GM12872 (cell line): ENCODE measurements around the gene YPEL1.

ENCODE experiments used
- TF ChIP-seq, protein P1 (sequence below): IDR thresholded peaks from 3 replicates; pipeline ENCODE4 v1.5.1; 2011; ENCODE audit warnings: low read depth, mild to moderate bottlenecking, low read length, moderate library complexity; ENCODE audit not compliant: insufficient read depth

Gene YPEL1

GRCh38 chr22:21665047-21665851, 70.3 kb downstream of the YPEL1 start:
- TF ChIP-seq, protein P1, sequence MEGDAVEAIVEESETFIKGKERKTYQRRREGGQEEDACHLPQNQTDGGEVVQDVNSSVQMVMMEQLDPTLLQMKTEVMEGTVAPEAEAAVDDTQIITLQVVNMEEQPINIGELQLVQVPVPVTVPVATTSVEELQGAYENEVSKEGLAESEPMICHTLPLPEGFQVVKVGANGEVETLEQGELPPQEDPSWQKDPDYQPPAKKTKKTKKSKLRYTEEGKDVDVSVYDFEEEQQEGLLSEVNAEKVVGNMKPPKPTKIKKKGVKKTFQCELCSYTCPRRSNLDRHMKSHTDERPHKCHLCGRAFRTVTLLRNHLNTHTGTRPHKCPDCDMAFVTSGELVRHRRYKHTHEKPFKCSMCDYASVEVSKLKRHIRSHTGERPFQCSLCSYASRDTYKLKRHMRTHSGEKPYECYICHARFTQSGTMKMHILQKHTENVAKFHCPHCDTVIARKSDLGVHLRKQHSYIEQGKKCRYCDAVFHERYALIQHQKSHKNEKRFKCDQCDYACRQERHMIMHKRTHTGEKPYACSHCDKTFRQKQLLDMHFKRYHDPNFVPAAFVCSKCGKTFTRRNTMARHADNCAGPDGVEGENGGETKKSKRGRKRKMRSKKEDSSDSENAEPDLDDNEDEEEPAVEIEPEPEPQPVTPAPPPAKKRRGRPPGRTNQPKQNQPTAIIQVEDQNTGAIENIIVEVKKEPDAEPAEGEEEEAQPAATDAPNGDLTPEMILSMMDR: no peak

- TF ChIP-seq, protein P1: no peak
Observed at GRCh38 chr22:21663738-21664137, 71.9 kb downstream of the YPEL1 start.

GRCh38 chr22:21661991-21662390, 73.6 kb downstream of the YPEL1 start:
- TF ChIP-seq, protein P1: no peak

DNA sequence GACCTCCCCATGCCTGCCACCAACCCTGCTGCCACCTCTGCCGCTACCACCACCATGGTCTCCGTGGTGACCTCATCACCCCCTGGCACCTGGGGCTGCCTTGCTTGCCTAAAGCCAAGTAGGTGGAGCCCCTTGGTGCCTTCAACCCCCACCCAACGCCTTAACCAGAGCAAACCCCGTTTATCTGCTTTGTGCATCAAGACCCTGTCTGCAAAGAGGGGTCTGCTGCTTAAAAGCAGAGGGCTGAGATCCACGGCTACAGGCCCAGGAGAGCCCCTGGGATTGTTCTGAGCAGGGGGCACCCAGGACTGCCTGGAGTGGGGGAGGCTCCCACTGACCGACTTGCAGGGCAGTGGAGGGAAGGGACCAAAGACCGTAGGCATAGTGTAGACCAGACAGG, 74.7 kb downstream of the YPEL1 start:
- TF ChIP-seq, protein P1: no peak

- TF ChIP-seq, protein P1: no peak
Observed at GRCh38 chr22:21659864-21660525, 75.6 kb downstream of the YPEL1 start.

DNA sequence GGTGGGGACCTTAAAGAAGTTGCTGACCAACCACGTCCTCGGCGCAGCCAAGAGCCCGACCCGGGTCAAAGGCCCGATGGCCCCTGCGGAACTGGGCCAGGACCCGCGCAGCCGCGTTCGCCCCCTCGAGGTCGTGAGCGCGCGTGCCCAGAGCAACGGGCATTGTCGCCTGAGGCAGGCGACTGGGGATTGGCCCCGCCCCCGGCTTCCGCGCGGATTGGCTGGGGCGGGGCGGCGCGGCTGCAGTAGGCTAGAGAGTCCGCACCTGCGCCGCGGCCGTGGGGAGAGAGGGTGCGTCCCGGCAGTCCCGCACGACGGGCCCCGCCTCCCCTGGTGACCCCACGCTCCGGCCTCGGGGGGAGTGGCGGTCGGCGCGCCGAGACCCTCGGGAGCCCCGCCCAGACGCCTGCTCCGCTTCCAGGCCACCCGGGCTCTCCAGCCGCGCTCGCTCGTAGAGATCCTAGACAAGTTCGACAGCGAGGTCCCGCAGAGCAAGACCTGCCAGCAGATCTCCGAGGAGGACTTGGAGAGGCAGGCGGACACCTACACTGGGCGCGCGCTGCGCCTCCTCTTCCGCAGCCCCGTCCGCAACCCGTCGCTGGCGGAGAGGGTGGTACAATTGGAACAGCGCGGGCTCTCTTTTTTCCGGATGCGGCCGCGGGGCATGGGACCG, 78.1 kb downstream of the YPEL1 start:
- TF ChIP-seq, protein P1: peak; percentile 41; the same call in 2 of the 3 replicates

DNA sequence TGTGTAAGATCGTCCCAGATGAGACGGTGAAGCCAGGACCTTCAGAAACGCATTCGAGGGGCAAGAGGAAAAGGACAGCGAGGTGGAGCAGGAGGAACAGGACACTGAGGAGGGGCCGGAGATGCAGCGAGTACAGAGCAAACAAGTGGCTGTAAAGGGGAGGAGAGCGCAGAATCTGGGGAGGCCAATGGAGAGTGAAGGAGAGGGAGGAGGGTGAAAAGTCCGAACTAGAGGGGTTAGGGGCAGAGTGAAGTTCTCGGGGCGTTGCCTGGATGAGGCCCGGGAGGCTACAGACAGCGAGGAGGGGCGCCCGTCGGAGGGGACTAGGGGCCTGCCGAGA, 78.6 kb downstream of the YPEL1 start:
- TF ChIP-seq, protein P1: no peak
